ENCODE results near the gene DMRT3. TPM values are rescaled to one million over a fixed set of nuclear protein-coding genes. Genes with fewer than 3 reads are reported as not detected.

DMRT3 gene
- total and polyA plus RNA-seq, 2 of the 8 experiments (the other 6 are each of a cell fraction or from before 2014, with no cell fraction given), result not detected

- TF ChIP-seq RBBP5 (IDR thresholded peaks at IDR 0.05; ENCODE audit: borderline replicate concordance, low read depth, low read length) (no peak), EGR1 (IDR thresholded peaks at IDR 0.05; ENCODE audit: borderline replicate concordance, low read depth, low read length) (no peak), PHF8 (conservative IDR thresholded peaks at IDR 0.05; ENCODE audit: low read depth, low read length) (no peak), USF2 (IDR thresholded peaks at IDR 0.05; ENCODE audit: low read length) (no peak), JUN (IDR thresholded peaks at IDR 0.05; ENCODE audit: low read depth, low read length) (no peak)
Observed at GRCh38 chr9:959105-959504, 17.4 kb upstream of the DMRT3 start (continued).
